Bronchial epithelial cell (primary cell): ENCODE data around the gene PCARE. TPM values are rescaled to one million over a fixed set of nuclear protein-coding genes. Genes with fewer than 3 reads are reported as not detected.

Experiments used
- DNase-seq: peaks from one replicate; pipeline ENCODE4 v3.0.0-alpha.2; 2010; ENCODE audit warnings: low read depth
- FAIRE-seq: peaks from 2 replicates; lab custom pipeline; 2011; peaks lifted over from hg19 to GRCh38; lab: Jason Lieb, UNC
- H3K27me3 ChIP-seq: 2 replicates; pipeline ENCODE4 v1.5.1; 2011; ENCODE audit warnings: low read length; ENCODE audit not compliant: control insufficient read depth, insufficient read depth
- H3K36me3 ChIP-seq: 2 replicates; pipeline ENCODE4 v1.5.1; 2011; ENCODE audit warnings: low read length; ENCODE audit not compliant: control insufficient read depth, insufficient read depth
- H3K4me3 ChIP-seq: 2 replicates; pipeline ENCODE4 v1.5.1; 2011; ENCODE audit warnings: mild to moderate bottlenecking, low read depth, low read length, control low read depth
- CTCF ChIP-seq: IDR thresholded peaks from 2 replicates; pipeline ENCODE4 v1.5.1; 2011; ENCODE audit warnings: mild to moderate bottlenecking, moderate library complexity, low read length, control low read depth, inconsistent platforms; ENCODE audit not compliant: insufficient read depth, severe bottlenecking
- total RNA-seq: library from RNA; depleted of rRNA; stranded (reverse); fragments of >200 nt; gene quantifications from 2 replicates; pipeline ENCODE4 v1.2.1, GENCODE V29; 2014

PCARE gene
- not detected in 2 replicates for total RNA-seq

DNA sequence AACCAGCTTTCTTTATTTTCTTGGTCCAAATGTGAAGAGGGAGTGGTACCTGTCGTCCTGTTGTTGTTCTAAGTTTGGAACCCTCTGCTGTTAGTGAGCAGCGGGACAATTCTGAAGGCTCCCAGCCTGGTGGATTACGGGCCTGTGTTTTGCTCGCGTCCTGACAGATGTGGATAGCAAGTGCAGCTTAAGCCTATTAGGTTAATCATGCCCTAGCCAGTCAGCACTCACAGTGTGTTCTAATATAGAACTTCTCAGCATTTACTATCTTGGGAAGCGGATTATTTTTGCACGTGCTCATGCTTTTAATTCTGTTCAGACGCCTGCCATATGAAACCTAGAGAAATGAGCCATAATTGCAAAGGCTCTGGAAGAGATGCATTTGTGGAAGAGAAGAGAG, at the start of gene PCARE:
Gene PCARE, minus strand, starts transcription at position 113 of the 400 bp plus-strand sequence. CDS start 262 bp downstream, outside the sequence.
- DNase-seq (no peak), FAIRE-seq (peak; percentile 18)
- Histone ChIP-seq H3K36me3 (no peaks in the 10 kb centered on the region), H3K4me3 (no peak within 1 kb of the TSS), H3K27me3 (no peaks in the 10 kb centered on the region)
- TF ChIP-seq CTCF = no peak

DNA sequence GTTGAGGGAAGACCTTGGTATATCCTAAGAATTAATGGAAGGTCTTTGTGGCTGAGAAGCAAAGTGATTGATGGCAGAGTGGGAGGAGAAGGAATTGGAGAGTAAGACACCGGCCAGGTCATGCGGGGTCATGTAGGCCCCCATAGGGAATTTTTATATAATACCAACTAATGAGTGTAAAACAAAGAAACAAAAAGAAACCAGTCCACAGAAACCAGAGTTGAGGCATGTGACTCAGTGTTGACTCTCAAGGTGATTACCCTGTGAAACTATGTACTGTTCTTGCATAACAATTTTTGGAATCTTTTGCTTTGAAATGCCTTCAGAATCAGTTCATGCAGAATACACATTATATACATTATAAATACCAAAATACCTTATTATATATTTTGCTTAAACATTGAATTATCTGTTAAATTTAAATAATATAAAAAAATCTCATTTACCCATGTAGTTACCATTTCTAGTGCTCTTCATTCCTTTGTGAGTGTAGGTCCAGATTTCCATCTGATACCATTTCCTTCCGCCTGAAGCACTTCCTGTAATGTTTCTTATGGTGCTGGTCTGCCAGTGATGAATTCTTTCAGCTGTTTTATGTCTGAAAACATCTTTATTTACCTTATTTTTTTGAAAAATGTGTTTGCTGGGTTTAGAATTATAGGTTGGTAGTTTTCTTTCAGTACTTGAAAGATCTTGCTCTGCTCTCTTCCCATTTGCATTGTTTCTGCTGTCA, 49.5 kb upstream of the PCARE start:
- Histone ChIP-seq H3K4me3 (no peak overlapping the region), H3K27me3 (no peaks in the 10 kb centered on the region), H3K36me3 (peaks cover 10% of the 10 kb centered on the region)
- peak; percentile 92 for DNase-seq
- FAIRE-seq = no peak
- TF ChIP-seq CTCF = no peak

DNA sequence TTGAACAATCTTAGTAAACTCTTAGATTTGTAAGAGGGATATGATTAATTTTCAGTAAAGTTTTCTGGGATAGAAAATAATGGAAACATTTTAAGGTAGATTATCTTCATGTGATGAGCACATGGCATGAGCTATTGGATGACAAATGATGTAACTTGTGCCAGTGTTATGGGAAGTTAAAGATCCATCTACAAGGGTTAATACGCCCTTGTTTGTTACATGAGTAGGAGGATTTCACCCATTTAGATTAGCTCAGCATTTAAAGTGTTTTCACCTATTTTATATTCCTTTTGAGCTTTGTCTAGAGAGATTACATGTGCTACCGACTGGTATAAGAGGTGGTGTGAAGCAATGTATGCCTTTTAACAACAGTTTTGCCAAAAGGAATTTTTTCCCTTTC, 46.5 kb upstream of the PCARE start:
- no peak for FAIRE-seq
- peaks cover 6% of the 10 kb centered on the region for H3K36me3 ChIP-seq

DNA sequence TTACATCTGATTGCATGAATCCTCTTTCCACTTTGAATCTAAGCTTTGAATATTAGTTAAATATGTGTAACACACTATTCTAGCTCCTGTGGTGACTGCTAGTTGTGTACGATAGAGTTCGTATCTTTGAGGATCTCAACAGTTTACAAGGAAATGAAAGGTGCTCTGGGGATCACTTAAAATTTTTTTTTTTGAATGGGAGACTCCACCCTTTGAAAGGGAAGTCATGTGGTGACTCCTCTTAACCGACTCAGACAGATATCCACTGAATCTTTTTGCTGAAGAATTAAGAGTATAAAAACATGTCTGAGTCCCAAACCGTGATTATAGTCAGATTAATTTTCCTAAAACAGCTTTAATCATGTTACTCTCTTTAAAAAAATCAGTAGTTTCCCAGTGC, 44.9 kb upstream of the PCARE start:
- Histone ChIP-seq H3K4me3 (no peak overlapping the region), H3K27me3 (no peaks in the 10 kb centered on the region), H3K36me3 (peaks cover 1% of the 10 kb centered on the region)
- TF ChIP-seq CTCF = no peak
- no peak for FAIRE-seq
- peak; percentile 18 for DNase-seq

More for the DNA sequence above, 46.5 kb upstream of the PCARE start:
- no peak for TF ChIP-seq CTCF
- no peak for DNase-seq
- Histone ChIP-seq H3K27me3 (no peaks in the 10 kb centered on the region), H3K4me3 (no peak overlapping the region)

- no peaks in the 10 kb centered on the region for H3K27me3 ChIP-seq
- no peak for TF ChIP-seq CTCF
- H3K4me3 ChIP-seq = no peak overlapping the region
- FAIRE-seq (no peak), DNase-seq (peak; percentile 93)
- H3K36me3 ChIP-seq = peaks cover 1% of the 10 kb centered on the region
Observed at GRCh38 chr2:29117636-29118303, 43.4 kb upstream of the PCARE start.
